K562 (cell line): ENCODE results near the gene ABHD16A. TPM values are rescaled to one million over a fixed set of nuclear protein-coding genes. Genes with fewer than 3 reads are reported as not detected.

Experiments
- BACH1 ChIP-seq: fragments of 200-800 bp; sonication (Bioruptor generic); IDR thresholded peaks from 2 replicates; pipeline ENCODE4 v1.6.1; 2016; ENCODE audit warnings: missing genetic modification characterization, missing compliant biosample characterization
- CGGBP1 ChIP-seq: fragments of 250-450 bp; sonication (Bioruptor Pico); IDR thresholded peaks from 2 replicates; pipeline ENCODE4 v1.9.0; 2021; ENCODE audit warnings: mild to moderate bottlenecking
- E2F3 ChIP-seq: fragments of 250-450 bp; sonication (Bioruptor Pico); IDR thresholded peaks from 2 replicates; pipeline ENCODE4 v1.4.0; 2020; ENCODE audit warnings: mild to moderate bottlenecking
- JUN ChIP-seq, 2 experiments: sonication (generic) in 1 of 2; formaldehyde crosslinking in 1 of 2; IDR thresholded peaks; 2 replicates each; pipeline versions ENCODE4 v1.6.1 to v1.8.0; 2012 to 2022; ENCODE audit warnings: borderline replicate concordance in 2 of 2, mild to moderate bottlenecking in 2 of 2, improper control_type of control experiment in 1 of 2, low read depth in 1 of 2, low read length in 1 of 2, missing genetic modification reagents in 1 of 2
- L3MBTL2 ChIP-seq: fragments of 450-650 bp; IDR thresholded peaks from 2 replicates; pipeline ENCODE4 v1.6.1; 2016; ENCODE audit warnings: mild to moderate bottlenecking, moderate library complexity
- MNT ChIP-seq, 2 experiments: fragments of 450-650 bp; conservative IDR thresholded peaks; 2 replicates each; pipeline ENCODE4 v1.6.1; 2017; ENCODE audit warnings: mild to moderate bottlenecking in 2 of 2, moderate library complexity in 2 of 2
- NFIC ChIP-seq: fragments of 450-650 bp; IDR thresholded peaks from 2 replicates; pipeline ENCODE4 v1.6.1; 2017; ENCODE audit warnings: mild to moderate bottlenecking, inconsistent platforms
- NFXL1 ChIP-seq: fragments of 450-650 bp; formaldehyde crosslinking; IDR thresholded peaks from 2 replicates; pipeline ENCODE4 v1.4.0; 2021; ENCODE audit warnings: mild to moderate bottlenecking
- POU5F1 ChIP-seq: fragments of 150-350 bp; IDR thresholded peaks from 2 replicates; pipeline ENCODE4 v1.6.1; 2014; ENCODE audit warnings: borderline replicate concordance, low read length, low read depth, mild to moderate bottlenecking; ENCODE audit not compliant: partially characterized antibody
- SFPQ ChIP-seq: fragments of 200-400 bp; formaldehyde crosslinking; IDR thresholded peaks from 2 replicates; pipeline ENCODE4 v1.6.1; 2017; ENCODE audit warnings: mild to moderate bottlenecking, low read depth, low read length, moderate library complexity
- TFE3 ChIP-seq: fragments of 450-650 bp; formaldehyde crosslinking; IDR thresholded peaks from 2 replicates; pipeline ENCODE4 v1.4.0; 2020; ENCODE audit warnings: mild to moderate bottlenecking, mixed read lengths
- ZFP1 ChIP-seq: fragments of 450-650 bp; formaldehyde crosslinking; IDR thresholded peaks from 2 replicates; pipeline ENCODE4 v1.4.0; 2020; ENCODE audit warnings: mild to moderate bottlenecking, mixed read lengths
- ZMIZ1 ChIP-seq, 2 experiments: fragments of 150-350 bp in 1 of 2; IDR thresholded peaks; 2 replicates each; pipeline ENCODE4 v1.6.1; 2012 to 2016; ENCODE audit warnings: low read depth in 2 of 2, low read length in 2 of 2, mild to moderate bottlenecking in 1 of 2, moderate library complexity in 1 of 2
- ZNF277 ChIP-seq: fragments of 250-450 bp; sonication (Bioruptor Pico); IDR thresholded peaks from 2 replicates; pipeline ENCODE4 v1.8.0; 2022; ENCODE audit warnings: inconsistent platforms, mild to moderate bottlenecking, moderate library complexity, borderline replicate concordance
- polyA plus RNA-seq, 8 experiments: library from polyadenylated mRNA; depleted of rRNA in 4 of 8; stranded (reverse) in 5 of 8; unstranded in 3 of 8; fragments of >200 nt; fragmentation: Nextera tagmentation in 2 of 8; fragmentation: Illumina TruSeq in 1 of 8; extraction: Ambion mirVana in 2 of 8; extraction: Trizol in 1 of 8; gene quantifications; 2 replicates each; pipeline versions ENCODE4 v1.2.1 to v1.2.3, GENCODE V29; 2011 to 2014; ENCODE audit warnings: inconsistent platforms in 1 of 8, missing spikeins in 1 of 8
- total RNA-seq, 7 experiments: library from RNA; depleted of rRNA in 6 of 7; stranded (reverse); fragments of >200 nt in 6 of 7; fragmentation: Illumina TruSeq in 2 of 7; extraction: Trizol in 2 of 7; gene quantifications; 2 replicates each; pipeline versions ENCODE4 v1.2.1 to v1.2.3, GENCODE V29; 2011 to 2021; ENCODE audit warnings: low replicate concordance in 1 of 7

ABHD16A gene
- total and polyA plus RNA-seq, 9 of the 15 experiments (the other 6 are each of a cell fraction or from before 2014, with no cell fraction given), result 25.8 to 120 (median 81.6) TPM

- TF ChIP-seq MNT (conservative IDR thresholded peaks at IDR 0.05), result peak in 1 of 2 experiments; percentile 87; a peak in 2 of 4 replicates
- no peak; the same call in 1 of the 2 replicates for TF ChIP-seq L3MBTL2
- TF ChIP-seq BACH1 (tag), result no peak
- TF ChIP-seq NFXL1 (CRISPR knock-in tag), result no peak
- TF ChIP-seq ZFP1 (CRISPR knock-in tag), result no peak
- TF ChIP-seq SFPQ, result no peak
- TF ChIP-seq CGGBP1 (CRISPR knock-in tag), result no peak
- peak in 1 of 2 experiments; percentile 1; a peak in 1 of 4 replicates for TF ChIP-seq ZMIZ1 (IDR thresholded peaks at IDR 0.05; ENCODE audit: low read depth in 2 of 2, low read length in 2 of 2)
- TF ChIP-seq ZNF277 (CRISPR knock-in tag), result no peak
- peak; percentile 70 for TF ChIP-seq NFIC
- TF ChIP-seq JUN (IDR thresholded peaks at IDR 0.05; ENCODE audit: borderline replicate concordance, low read depth, low read length), result peak; percentile 98
- 0 out of 2 replicates have a peak, but pooled peaks have one; percentile 46 for TF ChIP-seq JUN (CRISPR knock-in tag; IDR thresholded peaks at IDR 0.05; ENCODE audit: borderline replicate concordance)
- no peak for TF ChIP-seq POU5F1
- TF ChIP-seq E2F3 (CRISPR knock-in tag), result no peak
- TF ChIP-seq TFE3 (CRISPR knock-in tag), result no peak; the same call in 1 of the 2 replicates
Measured at GRCh38 chr6:31690231-31691077, 12.7 kb downstream of the ABHD16A start (continued).
